Endothelial cell of umbilical vein (primary cell): ENCODE data around the gene FMN1. TPM values are rescaled to one million over a fixed set of nuclear protein-coding genes. Genes with fewer than 3 reads are reported as not detected.

Experiments used
- BruUV-seq: library from RNA; stranded (reverse); fragments of 400-500 nt; replicated peaks from 2 replicates; lab custom pipeline; 2021; lab: Mats Ljungman, UMichigan
- CTCF ChIA-PET: fragments of 300-600, 350-600 bp; sonication (Branson Sonifier 250); formaldehyde crosslinking; loops from one replicate; lab custom pipeline; 2021; ENCODE audit warnings: antibody characterized with exemption, inconsistent platforms; lab: Charles Lee
- POLR2A ChIA-PET: fragments of 300-600, 350-600 bp; sonication (Branson Sonifier 250); formaldehyde crosslinking; loops from one replicate; lab custom pipeline; 2021; ENCODE audit warnings: antibody characterized with exemption, inconsistent platforms; lab: Charles Lee
- DNase-seq: peaks from one replicate; pipeline ENCODE4 v3.0.0-alpha.2; 2011; ENCODE audit warnings: low read depth, low spot score
- FAIRE-seq: peaks from 2 replicates; lab custom pipeline; 2011; peaks lifted over from hg19 to GRCh38; lab: Jason Lieb, UNC
- H2AFZ ChIP-seq: 2 replicates; pipeline ENCODE4 v1.6.0; 2012; ENCODE audit warnings: low read depth, low read length, control low read depth, inconsistent platforms
- H3K27ac ChIP-seq: 2 replicates; pipeline ENCODE4 v1.5.1; 2011; ENCODE audit warnings: low read depth, mild to moderate bottlenecking, control low read depth, low read length, moderate library complexity; ENCODE audit not compliant: insufficient read depth
- H3K27me3 ChIP-seq, 2 experiments: 2 replicates each; pipeline versions ENCODE4 v1.6.0 to v1.6.1; 2011; ENCODE audit warnings: low read length in 2 of 2, mixed read lengths in 1 of 2; ENCODE audit not compliant: control insufficient read depth in 2 of 2, insufficient read depth in 2 of 2
- H3K36me3 ChIP-seq, 2 experiments: 2 replicates in 1 of 2; 3 replicates in 1 of 2; pipeline ENCODE4 v1.5.1; 2011; ENCODE audit warnings: low read length in 2 of 2, mild to moderate bottlenecking in 1 of 2, moderate library complexity in 1 of 2; ENCODE audit not compliant: control insufficient read depth in 2 of 2, insufficient read depth in 2 of 2; ENCODE audit errors: extremely low read depth in 1 of 2
- H3K4me1 ChIP-seq: 3 replicates; pipeline ENCODE4 v1.5.1; 2011; ENCODE audit warnings: mild to moderate bottlenecking, low read length; ENCODE audit not compliant: control insufficient read depth, insufficient read depth; ENCODE audit errors: extremely low read depth
- H3K4me2 ChIP-seq: 2 replicates; pipeline ENCODE4 v1.6.1; 2011; ENCODE audit warnings: low read length, control low read depth, mixed read lengths; ENCODE audit not compliant: insufficient read depth
- H3K4me3 ChIP-seq, 3 experiments: fragments of 200-600 bp in 1 of 3; sonication (generic), shearing (Covaris generic) in 1 of 3; replicated peaks in 1 of 3; 2 replicates each; pipeline ENCODE4 v1.5.1; 2011 to 2016; ENCODE audit warnings: control low read depth in 3 of 3, low read length in 3 of 3, mild to moderate bottlenecking in 2 of 3, inconsistent platforms in 1 of 3, low read depth in 1 of 3, moderate library complexity in 1 of 3; ENCODE audit not compliant: insufficient read depth in 1 of 3
- H3K79me2 ChIP-seq: 2 replicates; pipeline ENCODE4 v1.6.0; 2012; ENCODE audit warnings: low read length, inconsistent platforms; ENCODE audit not compliant: control insufficient read depth, insufficient read depth
- H3K9ac ChIP-seq: replicated peaks from 2 replicates; pipeline ENCODE3; 2011; ENCODE audit warnings: low read length, control low read depth; ENCODE audit not compliant: insufficient read depth; ENCODE audit errors: extremely low read depth
- H3K9me1 ChIP-seq: replicated peaks from 3 replicates; pipeline ENCODE4 v1.6.0; 2011; ENCODE audit warnings: mild to moderate bottlenecking, low read length; ENCODE audit not compliant: control insufficient read depth, insufficient read depth; ENCODE audit errors: extremely low read depth
- H3K9me3 ChIP-seq: replicated peaks from 2 replicates; pipeline ENCODE4 v1.5.1; 2012; ENCODE audit warnings: low read length, inconsistent platforms; ENCODE audit not compliant: control insufficient read depth, insufficient read depth
- H4K20me1 ChIP-seq: replicated peaks from 2 replicates; pipeline ENCODE3; 2011; ENCODE audit warnings: mild to moderate bottlenecking, low read length; ENCODE audit not compliant: control insufficient read depth, insufficient read depth; ENCODE audit errors: extremely low read depth
- CTCF ChIP-seq, 2 donors: IDR thresholded peaks; 1 replicate in 1 of 2; 2 replicates in 1 of 2; pipeline ENCODE4 v1.5.1; 2011; ENCODE audit warnings: low read length in 2 of 2, mild to moderate bottlenecking in 2 of 2, moderate library complexity in 2 of 2, control low read depth in 1 of 2, inconsistent platforms in 1 of 2, low read depth in 1 of 2; ENCODE audit not compliant: insufficient read depth in 1 of 2; ENCODE audit errors: extremely low read depth in 1 of 2
- EZH2 ChIP-seq: IDR thresholded peaks from 2 replicates; pipeline ENCODE4 v1.6.1; 2012; ENCODE audit warnings: borderline replicate concordance, low read depth, mild to moderate bottlenecking, moderate library complexity, low read length, inconsistent platforms; ENCODE audit not compliant: severe bottlenecking
- FOS ChIP-seq: IDR thresholded peaks from 2 replicates; pipeline ENCODE4 v1.6.1; 2011; ENCODE audit warnings: mild to moderate bottlenecking, low read length, moderate library complexity, borderline replicate concordance; ENCODE audit not compliant: insufficient read depth
- GATA2 ChIP-seq: IDR thresholded peaks from 2 replicates; pipeline ENCODE4 v1.7.0; 2011; ENCODE audit warnings: low read depth, mild to moderate bottlenecking, moderate library complexity, mixed read lengths, low read length; ENCODE audit not compliant: insufficient read length, insufficient read depth
- JUN ChIP-seq: IDR thresholded peaks from 2 replicates; pipeline ENCODE4 v1.6.1; 2011; ENCODE audit warnings: borderline replicate concordance, low read depth; ENCODE audit not compliant: insufficient read length, insufficient read depth
- MAX ChIP-seq: IDR thresholded peaks from 2 replicates; pipeline ENCODE4 v1.6.1; 2011; ENCODE audit not compliant: insufficient read depth, insufficient read length
- MYC ChIP-seq: IDR thresholded peaks from one replicate; pipeline ENCODE4 v1.6.1; 2011; ENCODE audit warnings: mild to moderate bottlenecking, low read depth, low read length
- POLR2A ChIP-seq: IDR thresholded peaks from 2 replicates; pipeline ENCODE4 v1.6.1; 2012; ENCODE audit warnings: low read depth, mild to moderate bottlenecking, control low read depth, low read length
- POLR2AphosphoS5 ChIP-seq: IDR thresholded peaks from 2 replicates; pipeline ENCODE4 v1.6.1; 2012; ENCODE audit warnings: low read depth, mild to moderate bottlenecking, control low read depth, low read length, moderate library complexity; ENCODE audit not compliant: insufficient read depth
- dilution Hi-C: fragments of 300-500 bp; cut with MboI; formaldehyde crosslinking; loops from one replicate; pipeline ENCODE4 v1.15.0; 2019; ENCODE audit warnings: low sequenced_read_pairs; ENCODE audit not compliant: extremely low pct_ligation_motif_present
- intact Hi-C: fragments of 100-400 bp; cut with micrococcal nuclease; formaldehyde crosslinking; loops from one replicate; pipeline ENCODE4 v1.10.0; 2022
- polyA plus RNA-seq, 4 experiments: library from polyadenylated mRNA; depleted of rRNA in 3 of 4; stranded (reverse) in 3 of 4; unstranded in 1 of 4; fragments of >200 nt; gene quantifications; 2 replicates each; pipeline versions ENCODE4 v1.2.1 to v1.2.3, GENCODE V29; 2011 to 2012; ENCODE audit warnings: missing spikeins in 1 of 4
- total RNA-seq: library from RNA; stranded (reverse); gene quantifications from 2 replicates; pipeline ENCODE4 v1.2.3, GENCODE V29; 2021

Gene FMN1
- total and polyA plus RNA-seq, 2 donors (not counting 3 experiments of a cell fraction or from before 2014, with no cell fraction given), result 0.01 to 0.29 TPM

- no peak overlapping the region for H3K27ac ChIP-seq
- H3K36me3 ChIP-seq, result no peaks in the 10 kb centered on the region
- no peak overlapping the region for H3K4me3 ChIP-seq
- dilution Hi-C loops, result no loop called here
- H2AFZ ChIP-seq, result no peak overlapping the region
- no peaks in the 10 kb centered on the region for H3K27me3 ChIP-seq
- ChIA-PET CTCF (interaction anchor here (1.4 kb wide), 1 partner anchor 26 kb away, joined by 4 read pairs; no protein-coding TSS in a partner anchor), POLR2A (no interaction called here)
- H3K9ac ChIP-seq, result no peak overlapping the region
- BruUV-seq, result no TSS peak
- H3K4me2 ChIP-seq, result no peak overlapping the region
- no peak for TF ChIP-seq MYC
- no peak for TF ChIP-seq FOS
- no peak for TF ChIP-seq MAX
- no peak for TF ChIP-seq CTCF (IDR thresholded peaks at IDR 0.05; ENCODE audit: extremely low read depth in 1 of 2, insufficient read depth in 1 of 2, low read depth in 1 of 2, low read length in 2 of 2)
- TF ChIP-seq EZH2, result no peak
- no peak for TF ChIP-seq POLR2AphosphoS5
- TF ChIP-seq JUN, result no peak
- no peak for TF ChIP-seq POLR2A
- no peak for TF ChIP-seq GATA2
- no peaks in the 10 kb centered on the region for H3K9me3 ChIP-seq
- intact Hi-C loops, result no loop called here
- H3K9me1 ChIP-seq, result no peaks in the 10 kb centered on the region
- H4K20me1 ChIP-seq, result no peaks in the 10 kb centered on the region
- DNase-seq, result no peak
- no peak for FAIRE-seq
- H3K79me2 ChIP-seq, result no peaks in the 10 kb centered on the region
- H3K4me1 ChIP-seq, result peaks cover 19% of the 10 kb centered on the region
Measured at GRCh38 chr15:32817577-32817976, 376.9 kb downstream of the FMN1 start.
